Stomach (tissue), 4 donors: ENCODE data around the gene DRC3.

Source experiments
- CTCF ChIP-seq, 7 experiments: fragments of 450-650 bp in 4 of 7; fragments of 200-600 bp in 3 of 7; sonication (generic) in 3 of 7; IDR thresholded peaks; one replicate each; pipeline ENCODE4 v1.5.1; 2016 to 2019; ENCODE audit warnings: antibody characterized with exemption in 7 of 7, control low read depth in 2 of 7, mild to moderate bottlenecking in 1 of 7
- EP300 ChIP-seq: sonication (generic); formaldehyde crosslinking; IDR thresholded peaks from one replicate; pipeline ENCODE4 v1.6.1; 2017; ENCODE audit warnings: antibody characterized with exemption
- POLR2A ChIP-seq, 4 donors: fragments of 450-650 bp; IDR thresholded peaks; one replicate each; pipeline ENCODE4 v1.6.1; 2016; ENCODE audit warnings: antibody characterized with exemption in 4 of 4, control low read depth in 2 of 4, mild to moderate bottlenecking in 1 of 4, moderate library complexity in 1 of 4
- POLR2AphosphoS5 ChIP-seq, 3 donors: sonication (generic); formaldehyde crosslinking; IDR thresholded peaks; one replicate each; pipeline ENCODE4 v1.6.1; 2016; ENCODE audit warnings: antibody characterized with exemption in 3 of 3

GRCh38 chr17:17963066-17963465 is 9.6 kb upstream of the DRC3 start:
- TF ChIP-seq POLR2AphosphoS5 (IDR thresholded peaks at IDR 0.05) (no peak), CTCF (IDR thresholded peaks at IDR 0.05) (no peak), POLR2A (IDR thresholded peaks at IDR 0.05) (no peak), EP300 (no peak)
